ENCODE results near the gene CHID1.

The CHID1 gene

GRCh38 chr11:945986-946385, 35.4 kb upstream of the CHID1 start:
- H3K9ac ChIP-seq (ENCODE audit: low read length) = no peak overlapping the region

GRCh38 chr11:944711-945470, 34.3 kb upstream of the CHID1 start:
- Histone ChIP-seq H3K9me3 (ENCODE audit: control insufficient read depth, low read length) (no peaks in the 10 kb centered on the region), H3K4me3 (ENCODE audit: low read length) (no peak overlapping the region), H3K36me3 (ENCODE audit: control insufficient read depth, insufficient read depth, low read length) (no peaks in the 10 kb centered on the region), H3K27me3 (ENCODE audit: control insufficient read depth, insufficient read depth, low read length) (no peaks in the 10 kb centered on the region), H3K4me1 (ENCODE audit: control insufficient read depth, insufficient read depth, low read length) (peaks cover 12% of the 10 kb centered on the region), H3K9ac (ENCODE audit: low read length) (no peak overlapping the region)

More at GRCh38 chr11:945986-946385, 35.4 kb upstream of the CHID1 start:
- Histone ChIP-seq H3K4me3 (ENCODE audit: low read length) (no peak overlapping the region), H3K9me3 (ENCODE audit: control insufficient read depth, low read length) (no peaks in the 10 kb centered on the region), H3K27me3 (ENCODE audit: control insufficient read depth, insufficient read depth, low read length) (no peaks in the 10 kb centered on the region), H3K4me1 (ENCODE audit: control insufficient read depth, insufficient read depth, low read length) (peaks cover 4% of the 10 kb centered on the region), H3K36me3 (ENCODE audit: control insufficient read depth, insufficient read depth, low read length) (no peaks in the 10 kb centered on the region)

DNA sequence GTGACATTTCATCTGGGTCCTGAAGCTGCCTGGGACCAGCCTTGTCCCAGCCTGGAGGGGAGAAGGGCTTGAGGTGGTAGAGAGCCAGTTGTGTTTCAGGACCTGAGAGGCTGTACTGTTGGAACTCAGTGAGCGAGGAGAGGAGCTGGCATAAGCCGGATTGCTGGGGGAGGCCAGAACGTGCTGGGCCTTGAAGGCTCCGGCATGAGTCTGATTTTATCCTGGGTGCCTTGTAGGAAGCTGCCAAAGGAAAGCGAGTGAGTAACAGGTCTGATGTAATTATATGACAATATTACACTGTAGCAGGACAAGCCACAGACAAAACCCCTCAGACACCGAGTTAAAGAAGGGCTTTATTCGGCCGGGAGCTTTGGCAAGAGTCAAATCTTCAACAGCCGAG, 32.2 kb upstream of the CHID1 start:
- no peaks in the 10 kb centered on the region for H3K9me3 ChIP-seq (ENCODE audit: control insufficient read depth, low read length)
- no peaks in the 10 kb centered on the region for H3K27me3 ChIP-seq (ENCODE audit: control insufficient read depth, insufficient read depth, low read length)
- H3K9ac ChIP-seq (ENCODE audit: low read length) = no peak overlapping the region
- H3K4me1 ChIP-seq (ENCODE audit: control insufficient read depth, insufficient read depth, low read length) = peaks cover 12% of the 10 kb centered on the region
- H3K4me3 ChIP-seq (ENCODE audit: low read length) = no peak overlapping the region
- no peaks in the 10 kb centered on the region for H3K36me3 ChIP-seq (ENCODE audit: control insufficient read depth, insufficient read depth, low read length)

DNA sequence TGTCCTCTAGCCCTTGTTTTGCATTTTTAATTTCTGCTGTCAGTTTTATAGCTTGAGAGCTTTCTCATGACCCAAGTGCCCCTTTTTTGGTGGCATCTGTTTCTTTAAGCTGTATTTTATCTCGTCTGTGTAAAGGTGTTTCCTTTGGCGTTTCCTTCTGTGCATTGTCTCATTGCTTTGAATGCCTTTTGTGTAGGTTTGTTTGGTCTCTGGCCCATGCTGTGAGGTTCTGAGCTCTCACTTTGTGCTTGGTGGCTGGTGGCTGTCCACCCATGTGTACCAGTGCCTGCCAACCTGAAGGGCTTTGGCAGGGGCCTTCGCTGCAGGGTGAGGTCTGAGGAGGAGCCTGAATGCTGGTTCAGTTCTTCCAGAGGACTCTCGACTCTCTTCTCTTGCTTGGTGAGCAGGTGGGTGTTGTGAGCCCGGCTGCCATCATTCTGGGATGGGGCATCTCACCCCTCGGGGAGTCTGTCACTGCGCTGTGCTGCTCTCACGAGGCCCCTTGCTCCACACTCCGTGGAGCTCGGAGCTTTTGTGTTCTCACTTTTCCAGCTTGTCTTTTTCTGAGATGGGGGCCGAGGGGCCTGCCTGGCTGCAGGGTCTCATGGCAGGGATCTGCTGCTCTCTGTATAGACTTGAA, 30.0 kb upstream of the CHID1 start:
- H3K27me3 ChIP-seq (ENCODE audit: control insufficient read depth, insufficient read depth, low read length) = no peaks in the 10 kb centered on the region
- H3K4me3 ChIP-seq (ENCODE audit: low read length) = no peak overlapping the region
- H3K9ac ChIP-seq (ENCODE audit: low read length) = no peak overlapping the region
- no peaks in the 10 kb centered on the region for H3K9me3 ChIP-seq (ENCODE audit: control insufficient read depth, low read length)
- peaks cover 12% of the 10 kb centered on the region for H3K4me1 ChIP-seq (ENCODE audit: control insufficient read depth, insufficient read depth, low read length)
- H3K36me3 ChIP-seq (ENCODE audit: control insufficient read depth, insufficient read depth, low read length) = no peaks in the 10 kb centered on the region

GRCh38 chr11:937841-938261, 27.2 kb upstream of the CHID1 start:
- Histone ChIP-seq H3K4me3 (ENCODE audit: low read length) (no peak overlapping the region), H3K36me3 (ENCODE audit: control insufficient read depth, insufficient read depth, low read length) (no peaks in the 10 kb centered on the region), H3K27me3 (ENCODE audit: control insufficient read depth, insufficient read depth, low read length) (no peaks in the 10 kb centered on the region), H3K4me1 (ENCODE audit: control insufficient read depth, insufficient read depth, low read length) (peaks cover 12% of the 10 kb centered on the region), H3K9ac (ENCODE audit: low read length) (no peak overlapping the region), H3K9me3 (ENCODE audit: control insufficient read depth, low read length) (no peaks in the 10 kb centered on the region)

GRCh38 chr11:936199-936598, 25.6 kb upstream of the CHID1 start:
- H3K27me3 ChIP-seq (ENCODE audit: control insufficient read depth, insufficient read depth, low read length) = no peaks in the 10 kb centered on the region

GRCh38 chr11:934527-934926, 23.9 kb upstream of the CHID1 start:
- H3K9ac ChIP-seq (ENCODE audit: low read length) = no peak overlapping the region
- H3K4me1 ChIP-seq (ENCODE audit: control insufficient read depth, insufficient read depth, low read length) = peaks cover 14% of the 10 kb centered on the region
- H3K9me3 ChIP-seq (ENCODE audit: control insufficient read depth, low read length) = no peaks in the 10 kb centered on the region
- H3K36me3 ChIP-seq (ENCODE audit: control insufficient read depth, insufficient read depth, low read length) = no peaks in the 10 kb centered on the region
- H3K27me3 ChIP-seq (ENCODE audit: control insufficient read depth, insufficient read depth, low read length) = no peaks in the 10 kb centered on the region
- H3K4me3 ChIP-seq (ENCODE audit: low read length) = no peak overlapping the region

More at GRCh38 chr11:936199-936598, 25.6 kb upstream of the CHID1 start:
- Histone ChIP-seq H3K4me3 (ENCODE audit: low read length) (no peak overlapping the region), H3K9me3 (ENCODE audit: control insufficient read depth, low read length) (no peaks in the 10 kb centered on the region), H3K36me3 (ENCODE audit: control insufficient read depth, insufficient read depth, low read length) (no peaks in the 10 kb centered on the region), H3K4me1 (ENCODE audit: control insufficient read depth, insufficient read depth, low read length) (peaks cover 14% of the 10 kb centered on the region), H3K9ac (ENCODE audit: low read length) (no peak overlapping the region)

DNA sequence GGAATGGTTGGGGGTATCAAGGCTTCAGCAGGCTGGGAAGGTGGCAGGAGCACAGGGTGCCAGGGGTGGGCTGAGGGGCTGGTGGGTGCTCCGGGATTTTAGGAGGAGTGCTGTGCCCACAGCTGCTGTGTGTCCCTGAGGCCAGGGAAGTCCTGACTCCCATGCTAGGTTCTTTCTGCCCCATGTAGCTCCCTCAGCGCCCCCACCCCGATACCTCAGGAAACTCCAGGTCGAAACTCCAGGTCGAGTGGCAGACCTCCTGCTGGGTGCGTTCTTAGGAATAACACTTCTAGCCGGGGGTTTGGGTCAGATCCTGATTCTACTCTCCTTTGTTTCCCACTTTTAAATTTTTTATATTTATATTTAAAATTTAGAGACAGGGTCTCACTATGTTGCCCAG, 23.3 kb upstream of the CHID1 start:
- H3K4me1 ChIP-seq (ENCODE audit: control insufficient read depth, insufficient read depth, low read length) = peaks cover 18% of the 10 kb centered on the region
- H3K9ac ChIP-seq (ENCODE audit: low read length) = no peak overlapping the region
- H3K36me3 ChIP-seq (ENCODE audit: control insufficient read depth, insufficient read depth, low read length) = no peaks in the 10 kb centered on the region
- H3K27me3 ChIP-seq (ENCODE audit: control insufficient read depth, insufficient read depth, low read length) = no peaks in the 10 kb centered on the region
- H3K4me3 ChIP-seq (ENCODE audit: low read length) = no peak overlapping the region
- no peaks in the 10 kb centered on the region for H3K9me3 ChIP-seq (ENCODE audit: control insufficient read depth, low read length)

GRCh38 chr11:933142-933851, 22.7 kb upstream of the CHID1 start:
- Histone ChIP-seq H3K27me3 (ENCODE audit: control insufficient read depth, insufficient read depth, low read length) (no peaks in the 10 kb centered on the region), H3K4me3 (ENCODE audit: low read length) (no peak overlapping the region), H3K9me3 (ENCODE audit: control insufficient read depth, low read length) (no peaks in the 10 kb centered on the region), H3K36me3 (ENCODE audit: control insufficient read depth, insufficient read depth, low read length) (no peaks in the 10 kb centered on the region), H3K9ac (ENCODE audit: low read length) (no peak overlapping the region), H3K4me1 (ENCODE audit: control insufficient read depth, insufficient read depth, low read length) (peaks cover 18% of the 10 kb centered on the region)

GRCh38 chr11:932435-932834, 21.8 kb upstream of the CHID1 start:
- Histone ChIP-seq H3K27me3 (ENCODE audit: control insufficient read depth, insufficient read depth, low read length) (no peaks in the 10 kb centered on the region), H3K4me3 (ENCODE audit: low read length) (no peak overlapping the region), H3K9me3 (ENCODE audit: control insufficient read depth, low read length) (no peaks in the 10 kb centered on the region), H3K4me1 (ENCODE audit: control insufficient read depth, insufficient read depth, low read length) (peaks cover 18% of the 10 kb centered on the region), H3K9ac (ENCODE audit: low read length) (no peak overlapping the region), H3K36me3 (ENCODE audit: control insufficient read depth, insufficient read depth, low read length) (no peaks in the 10 kb centered on the region)

GRCh38 chr11:931385-931784, 20.8 kb upstream of the CHID1 start:
- Histone ChIP-seq H3K9me3 (ENCODE audit: control insufficient read depth, low read length) (no peaks in the 10 kb centered on the region), H3K36me3 (ENCODE audit: control insufficient read depth, insufficient read depth, low read length) (no peaks in the 10 kb centered on the region), H3K4me1 (ENCODE audit: control insufficient read depth, insufficient read depth, low read length) (peaks cover 27% of the 10 kb centered on the region), H3K4me3 (ENCODE audit: low read length) (no peak overlapping the region), H3K27me3 (ENCODE audit: control insufficient read depth, insufficient read depth, low read length) (no peaks in the 10 kb centered on the region), H3K9ac (ENCODE audit: low read length) (no peak overlapping the region)

GRCh38 chr11:929405-929804, 18.8 kb upstream of the CHID1 start:
- H3K9me3 ChIP-seq (ENCODE audit: control insufficient read depth, low read length) = no peaks in the 10 kb centered on the region
- H3K27me3 ChIP-seq (ENCODE audit: control insufficient read depth, insufficient read depth, low read length) = no peaks in the 10 kb centered on the region
- no peaks in the 10 kb centered on the region for H3K36me3 ChIP-seq (ENCODE audit: control insufficient read depth, insufficient read depth, low read length)
- no peak overlapping the region for H3K9ac ChIP-seq (ENCODE audit: low read length)
- no peak overlapping the region for H3K4me3 ChIP-seq (ENCODE audit: low read length)
- peaks cover 27% of the 10 kb centered on the region for H3K4me1 ChIP-seq (ENCODE audit: control insufficient read depth, insufficient read depth, low read length)
